NCI-H510A (cell line): ENCODE measurements around the gene ENDOU.

Source experiments
- DNase-seq: peaks from one replicate; lab custom pipeline; 2025; lab: John Stamatoyannopoulos, UW

The ENDOU gene

GRCh38 chr12:47757364-47757839 lies 32.1 kb upstream of the ENDOU start:
- no peak for DNase-seq

- no peak for DNase-seq
Observed at GRCh38 chr12:47755655-47756562, 30.6 kb upstream of the ENDOU start.

GRCh38 chr12:47754881-47755280 lies 29.6 kb upstream of the ENDOU start:
- no peak for DNase-seq

- DNase-seq, result no peak
Observed at GRCh38 chr12:47754126-47754525, 28.8 kb upstream of the ENDOU start.

GRCh38 chr12:47753021-47754001 lies 28.0 kb upstream of the ENDOU start:
- DNase-seq, result no peak

- DNase-seq, result no peak
Observed at GRCh38 chr12:47752552-47752951, 27.3 kb upstream of the ENDOU start.

GRCh38 chr12:47752121-47752520 lies 26.8 kb upstream of the ENDOU start:
- DNase-seq, result no peak

GRCh38 chr12:47751561-47751960 lies 26.3 kb upstream of the ENDOU start:
- DNase-seq, result no peak

GRCh38 chr12:47750916-47751470 lies 25.7 kb upstream of the ENDOU start:
- DNase-seq, result no peak

GRCh38 chr12:47750229-47750798 lies 25.0 kb upstream of the ENDOU start:
- DNase-seq, result no peak

- no peak for DNase-seq
Observed at GRCh38 chr12:47748899-47749298, 23.6 kb upstream of the ENDOU start.

GRCh38 chr12:47748507-47748828 lies 23.2 kb upstream of the ENDOU start:
- no peak for DNase-seq

GRCh38 chr12:47747596-47748506 lies 22.6 kb upstream of the ENDOU start:
- no peak for DNase-seq

- DNase-seq, result no peak
Observed at GRCh38 chr12:47747126-47747525, 21.8 kb upstream of the ENDOU start.

- no peak for DNase-seq
Observed at GRCh38 chr12:47746523-47746922, 21.2 kb upstream of the ENDOU start.

- no peak for DNase-seq
Observed at GRCh38 chr12:47746073-47746472, 20.8 kb upstream of the ENDOU start.

- DNase-seq, result no peak
Observed at GRCh38 chr12:47745485-47746041, 20.3 kb upstream of the ENDOU start.

GRCh38 chr12:47744778-47745436 lies 19.6 kb upstream of the ENDOU start:
- no peak for DNase-seq

GRCh38 chr12:47744005-47744651 lies 18.8 kb upstream of the ENDOU start:
- peak; percentile 67 for DNase-seq
